HEK293 (cell line): ENCODE measurements around the gene ATP4A.

ENCODE experiments used
- CTCF ChIA-PET: fragments of 350-600 bp; formaldehyde crosslinking; extraction: SDS; loops from one replicate; lab custom pipeline; 2021; ENCODE audit warnings: antibody characterized with exemption; lab: Yijun Ruan, JAX
- POLR2A ChIA-PET: fragments of 300-600 bp; formaldehyde crosslinking; extraction: SDS; loops from one replicate; lab custom pipeline; 2020; ENCODE audit warnings: antibody characterized with exemption, inconsistent platforms; lab: Yijun Ruan, JAX
- H3K27ac ChIP-seq: fragments of 200-500 bp; sonication (Bioruptor generic); 2 replicates; pipeline ENCODE4 v1.5.1; 2014; ENCODE audit warnings: low read depth, low read length, control low read depth, inconsistent platforms; ENCODE audit errors: extremely low read depth
- H3K36me3 ChIP-seq, 2 experiments: fragments of 200-500 bp in 1 of 2; sonication (Bioruptor generic) in 1 of 2; 1 replicate in 1 of 2; 2 replicates in 1 of 2; pipeline ENCODE4 v1.5.1; 2014 to 2017; ENCODE audit warnings: inconsistent platforms in 2 of 2, low read length in 2 of 2; ENCODE audit not compliant: control insufficient read depth in 2 of 2, insufficient read depth in 1 of 2
- H3K4me1 ChIP-seq: fragments of 200-500 bp; sonication (Bioruptor generic); 2 replicates; pipeline ENCODE4 v1.5.1; 2014; ENCODE audit warnings: mild to moderate bottlenecking, low read length, inconsistent platforms; ENCODE audit not compliant: control insufficient read depth, insufficient read depth
- H3K4me3 ChIP-seq: 2 replicates; pipeline ENCODE4 v1.5.1; 2011; ENCODE audit warnings: low read depth, mild to moderate bottlenecking, control low read depth, low read length, moderate library complexity
- H3K9me3 ChIP-seq: fragments of 200-500 bp; sonication (Bioruptor generic); 2 replicates; pipeline ENCODE4 v1.5.1; 2014; ENCODE audit warnings: low read depth, low read length, inconsistent platforms; ENCODE audit not compliant: control insufficient read depth, insufficient read depth
- KLF1 ChIP-seq: fragments of 450-650 bp; formaldehyde crosslinking; IDR thresholded peaks from 2 replicates; pipeline ENCODE4 v1.5.1; 2016; ENCODE audit warnings: missing biosample characterization, missing genetic modification characterization
- MZF1 ChIP-seq: fragments of 450-650 bp; formaldehyde crosslinking; IDR thresholded peaks from 2 replicates; pipeline ENCODE4 v1.5.1; 2017; ENCODE audit warnings: missing biosample characterization, missing genetic modification characterization, borderline replicate concordance
- OSR2 ChIP-seq: fragments of 450-650 bp; formaldehyde crosslinking; IDR thresholded peaks from 2 replicates; pipeline ENCODE4 v1.5.1; 2016; ENCODE audit warnings: missing biosample characterization, missing genetic modification characterization
- SCRT2 ChIP-seq: fragments of 450-650 bp; formaldehyde crosslinking; IDR thresholded peaks from 2 replicates; pipeline ENCODE4 v1.5.1; 2016; ENCODE audit warnings: missing biosample characterization, missing genetic modification characterization
- ZNF221 ChIP-seq: fragments of 450-650 bp; formaldehyde crosslinking; IDR thresholded peaks from 2 replicates; pipeline ENCODE4 v1.5.1; 2017; ENCODE audit warnings: missing biosample characterization, missing genetic modification characterization, borderline replicate concordance
- ZNF223 ChIP-seq: fragments of 450-650 bp; formaldehyde crosslinking; IDR thresholded peaks from 2 replicates; pipeline ENCODE4 v1.5.1; 2016; ENCODE audit warnings: missing biosample characterization, missing genetic modification characterization
- ZNF274 ChIP-seq, 2 experiments: fragments of 200-500 bp in 1 of 2; fragments of 450-650 bp in 1 of 2; sonication (Bioruptor generic) in 1 of 2; formaldehyde crosslinking in 1 of 2; IDR thresholded peaks; 2 replicates each; pipeline versions ENCODE4 v1.5.1 to v1.6.1; 2014 to 2016; ENCODE audit warnings: borderline replicate concordance in 1 of 2, inconsistent platforms in 1 of 2, low read length in 1 of 2, missing biosample characterization in 1 of 2, missing genetic modification characterization in 1 of 2
- ZNF423 ChIP-seq: fragments of 450-650 bp; formaldehyde crosslinking; IDR thresholded peaks from 2 replicates; pipeline ENCODE4 v1.5.1; 2016; ENCODE audit warnings: missing biosample characterization, missing genetic modification characterization
- ZNF510 ChIP-seq: fragments of 450-650 bp; formaldehyde crosslinking; IDR thresholded peaks from 2 replicates; pipeline ENCODE4 v1.5.1; 2018; ENCODE audit warnings: mild to moderate bottlenecking, missing genetic modification characterization, missing biosample characterization; ENCODE audit not compliant: insufficient replicate concordance
- ZNF596 ChIP-seq: fragments of 450-650 bp; IDR thresholded peaks from 2 replicates; pipeline ENCODE4 v1.5.0; 2018; ENCODE audit warnings: missing biosample characterization, mild to moderate bottlenecking, missing genetic modification characterization, moderate library complexity
- ZSCAN23 ChIP-seq: fragments of 450-650 bp; formaldehyde crosslinking; IDR thresholded peaks from 2 replicates; pipeline ENCODE4 v1.5.1; 2016; ENCODE audit warnings: missing biosample characterization, missing genetic modification characterization
- TF ChIP-seq, protein P1 (sequence below): fragments of 450-650 bp; formaldehyde crosslinking; IDR thresholded peaks from 2 replicates; pipeline ENCODE4 v1.5.1; 2016; ENCODE audit warnings: missing biosample characterization, missing genetic modification characterization
- TF ChIP-seq, protein P2 (sequence below): fragments of 450-650 bp; formaldehyde crosslinking; IDR thresholded peaks from 2 replicates; pipeline ENCODE4; 2016; ENCODE audit warnings: missing biosample characterization, missing genetic modification characterization
- TF ChIP-seq, protein P3 (sequence below): fragments of 450-650 bp; formaldehyde crosslinking; IDR thresholded peaks from 2 replicates; pipeline ENCODE4 v1.5.1; 2016; ENCODE audit warnings: missing biosample characterization, missing genetic modification characterization
- TF ChIP-seq, protein P4 (sequence below): fragments of 450-650 bp; formaldehyde crosslinking; IDR thresholded peaks from 2 replicates; pipeline ENCODE4 v1.5.1; 2016; ENCODE audit warnings: missing biosample characterization, missing genetic modification characterization

The ATP4A gene

DNA sequence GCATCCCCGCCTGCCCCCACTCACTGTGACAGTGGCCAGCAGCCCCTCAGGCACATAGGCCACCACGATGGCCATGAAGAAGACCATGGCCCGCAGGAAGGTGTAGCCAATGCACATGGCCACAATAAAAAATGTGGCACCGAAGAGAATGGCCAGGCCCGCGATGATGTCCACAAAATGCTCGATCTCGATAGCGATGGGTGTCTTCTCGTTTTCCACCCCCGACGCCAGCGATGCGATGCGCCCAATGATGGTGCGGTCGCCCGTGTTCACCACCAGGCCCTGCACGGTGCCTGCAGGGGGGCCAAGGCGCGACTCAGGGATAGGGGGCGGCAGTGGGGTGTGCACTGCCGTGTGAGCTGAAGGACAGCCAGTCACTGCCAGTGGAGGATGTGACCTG, 3.7 kb downstream of the ATP4A start (continued):
- TF ChIP-seq OSR2 (tag by site-specific recombination) (no peak), ZNF510 (tag by site-specific recombination) (no peak)
- TF ChIP-seq, protein P1, sequence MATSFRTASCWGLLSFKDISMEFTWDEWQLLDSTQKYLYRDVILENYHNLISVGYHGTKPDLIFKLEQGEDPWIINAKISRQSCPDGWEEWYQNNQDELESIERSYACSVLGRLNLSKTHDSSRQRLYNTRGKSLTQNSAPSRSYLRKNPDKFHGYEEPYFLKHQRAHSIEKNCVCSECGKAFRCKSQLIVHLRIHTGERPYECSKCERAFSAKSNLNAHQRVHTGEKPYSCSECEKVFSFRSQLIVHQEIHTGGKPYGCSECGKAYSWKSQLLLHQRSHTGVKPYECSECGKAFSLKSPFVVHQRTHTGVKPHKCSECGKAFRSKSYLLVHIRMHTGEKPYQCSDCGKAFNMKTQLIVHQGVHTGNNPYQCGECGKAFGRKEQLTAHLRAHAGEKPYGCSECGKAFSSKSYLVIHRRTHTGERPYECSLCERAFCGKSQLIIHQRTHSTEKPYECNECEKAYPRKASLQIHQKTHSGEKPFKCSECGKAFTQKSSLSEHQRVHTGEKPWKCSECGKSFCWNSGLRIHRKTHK (tag by site-specific recombination): no peak
- TF ChIP-seq, protein P2, sequence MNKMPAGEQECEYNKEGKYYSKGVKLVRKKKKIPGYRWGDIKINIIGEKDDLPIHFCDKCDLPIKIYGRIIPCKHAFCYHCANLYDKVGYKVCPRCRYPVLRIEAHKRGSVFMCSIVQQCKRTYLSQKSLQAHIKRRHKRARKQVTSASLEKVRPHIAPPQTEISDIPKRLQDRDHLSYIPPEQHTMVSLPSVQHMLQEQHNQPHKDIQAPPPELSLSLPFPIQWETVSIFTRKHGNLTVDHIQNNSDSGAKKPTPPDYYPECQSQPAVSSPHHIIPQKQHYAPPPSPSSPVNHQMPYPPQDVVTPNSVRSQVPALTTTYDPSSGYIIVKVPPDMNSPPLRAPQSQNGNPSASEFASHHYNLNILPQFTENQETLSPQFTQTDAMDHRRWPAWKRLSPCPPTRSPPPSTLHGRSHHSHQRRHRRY (tag by site-specific recombination): no peak

DNA sequence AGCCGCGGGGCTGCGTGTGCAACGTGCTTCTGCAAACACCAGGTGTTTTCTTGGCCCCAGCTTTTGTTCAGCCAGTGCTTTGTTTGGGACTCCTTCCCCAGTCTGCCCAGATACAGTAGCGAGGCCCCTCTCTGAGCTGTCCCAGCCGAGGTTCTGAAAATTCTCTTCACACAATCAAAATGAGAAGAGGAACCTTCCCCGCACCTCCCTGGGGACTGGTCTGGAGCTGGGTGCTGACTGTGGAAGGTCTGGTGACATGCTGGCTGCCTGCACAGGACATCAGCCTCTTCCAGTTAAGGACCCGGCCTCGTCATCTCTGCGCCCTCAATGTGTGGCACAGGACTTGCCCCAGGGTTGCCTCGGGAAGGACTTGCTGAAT, 4.2 kb downstream of the ATP4A start:
- Histone ChIP-seq H3K27ac (no peak overlapping the region), H3K4me1 (peaks cover 10% of the 10 kb centered on the region), H3K9me3 (no peaks in the 10 kb centered on the region; the same call in 1 of the 2 replicates), H3K36me3 (no peaks in the 10 kb centered on the region), H3K4me3 (no peak overlapping the region)
- ChIA-PET CTCF (interaction anchor here (0.6 to 4.7 kb wide), 5 partner anchors 11 to 264 kb away, joined by 3 to 53 read pairs (median 4); no protein-coding TSS in a partner anchor), POLR2A (interaction anchor here (1.2 kb wide), 1 partner anchor 89 kb away, joined by 4 read pairs; the partner anchor contains the start of gene COX6B1)
- TF ChIP-seq ZNF596 (tag by site-specific recombination) (no peak), KLF1 (tag by site-specific recombination) (no peak), ZNF510 (tag by site-specific recombination) (no peak)
- TF ChIP-seq, protein P3, sequence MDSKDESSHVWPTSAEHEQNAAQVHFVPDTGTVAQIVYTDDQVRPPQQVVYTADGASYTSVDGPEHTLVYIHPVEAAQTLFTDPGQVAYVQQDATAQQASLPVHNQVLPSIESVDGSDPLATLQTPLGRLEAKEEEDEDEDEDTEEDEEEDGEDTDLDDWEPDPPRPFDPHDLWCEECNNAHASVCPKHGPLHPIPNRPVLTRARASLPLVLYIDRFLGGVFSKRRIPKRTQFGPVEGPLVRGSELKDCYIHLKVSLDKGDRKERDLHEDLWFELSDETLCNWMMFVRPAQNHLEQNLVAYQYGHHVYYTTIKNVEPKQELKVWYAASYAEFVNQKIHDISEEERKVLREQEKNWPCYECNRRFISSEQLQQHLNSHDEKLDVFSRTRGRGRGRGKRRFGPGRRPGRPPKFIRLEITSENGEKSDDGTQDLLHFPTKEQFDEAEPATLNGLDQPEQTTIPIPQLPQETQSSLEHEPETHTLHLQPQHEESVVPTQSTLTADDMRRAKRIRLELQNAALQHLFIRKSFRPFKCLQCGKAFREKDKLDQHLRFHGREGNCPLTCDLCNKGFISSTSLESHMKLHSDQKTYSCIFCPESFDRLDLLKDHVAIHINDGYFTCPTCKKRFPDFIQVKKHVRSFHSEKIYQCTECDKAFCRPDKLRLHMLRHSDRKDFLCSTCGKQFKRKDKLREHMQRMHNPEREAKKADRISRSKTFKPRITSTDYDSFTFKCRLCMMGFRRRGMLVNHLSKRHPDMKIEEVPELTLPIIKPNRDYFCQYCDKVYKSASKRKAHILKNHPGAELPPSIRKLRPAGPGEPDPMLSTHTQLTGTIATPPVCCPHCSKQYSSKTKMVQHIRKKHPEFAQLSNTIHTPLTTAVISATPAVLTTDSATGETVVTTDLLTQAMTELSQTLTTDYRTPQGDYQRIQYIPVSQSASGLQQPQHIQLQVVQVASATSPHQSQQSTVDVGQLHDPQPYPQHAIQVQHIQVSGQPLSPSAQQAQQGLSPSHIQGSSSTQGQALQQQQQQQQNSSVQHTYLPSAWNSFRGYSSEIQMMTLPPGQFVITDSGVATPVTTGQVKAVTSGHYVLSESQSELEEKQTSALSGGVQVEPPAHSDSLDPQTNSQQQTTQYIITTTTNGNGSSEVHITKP (tag by site-specific recombination): no peak
- TF ChIP-seq, protein P4, sequence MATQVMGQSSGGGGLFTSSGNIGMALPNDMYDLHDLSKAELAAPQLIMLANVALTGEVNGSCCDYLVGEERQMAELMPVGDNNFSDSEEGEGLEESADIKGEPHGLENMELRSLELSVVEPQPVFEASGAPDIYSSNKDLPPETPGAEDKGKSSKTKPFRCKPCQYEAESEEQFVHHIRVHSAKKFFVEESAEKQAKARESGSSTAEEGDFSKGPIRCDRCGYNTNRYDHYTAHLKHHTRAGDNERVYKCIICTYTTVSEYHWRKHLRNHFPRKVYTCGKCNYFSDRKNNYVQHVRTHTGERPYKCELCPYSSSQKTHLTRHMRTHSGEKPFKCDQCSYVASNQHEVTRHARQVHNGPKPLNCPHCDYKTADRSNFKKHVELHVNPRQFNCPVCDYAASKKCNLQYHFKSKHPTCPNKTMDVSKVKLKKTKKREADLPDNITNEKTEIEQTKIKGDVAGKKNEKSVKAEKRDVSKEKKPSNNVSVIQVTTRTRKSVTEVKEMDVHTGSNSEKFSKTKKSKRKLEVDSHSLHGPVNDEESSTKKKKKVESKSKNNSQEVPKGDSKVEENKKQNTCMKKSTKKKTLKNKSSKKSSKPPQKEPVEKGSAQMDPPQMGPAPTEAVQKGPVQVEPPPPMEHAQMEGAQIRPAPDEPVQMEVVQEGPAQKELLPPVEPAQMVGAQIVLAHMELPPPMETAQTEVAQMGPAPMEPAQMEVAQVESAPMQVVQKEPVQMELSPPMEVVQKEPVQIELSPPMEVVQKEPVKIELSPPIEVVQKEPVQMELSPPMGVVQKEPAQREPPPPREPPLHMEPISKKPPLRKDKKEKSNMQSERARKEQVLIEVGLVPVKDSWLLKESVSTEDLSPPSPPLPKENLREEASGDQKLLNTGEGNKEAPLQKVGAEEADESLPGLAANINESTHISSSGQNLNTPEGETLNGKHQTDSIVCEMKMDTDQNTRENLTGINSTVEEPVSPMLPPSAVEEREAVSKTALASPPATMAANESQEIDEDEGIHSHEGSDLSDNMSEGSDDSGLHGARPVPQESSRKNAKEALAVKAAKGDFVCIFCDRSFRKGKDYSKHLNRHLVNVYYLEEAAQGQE (tag by site-specific recombination): peak; percentile 90

DNA sequence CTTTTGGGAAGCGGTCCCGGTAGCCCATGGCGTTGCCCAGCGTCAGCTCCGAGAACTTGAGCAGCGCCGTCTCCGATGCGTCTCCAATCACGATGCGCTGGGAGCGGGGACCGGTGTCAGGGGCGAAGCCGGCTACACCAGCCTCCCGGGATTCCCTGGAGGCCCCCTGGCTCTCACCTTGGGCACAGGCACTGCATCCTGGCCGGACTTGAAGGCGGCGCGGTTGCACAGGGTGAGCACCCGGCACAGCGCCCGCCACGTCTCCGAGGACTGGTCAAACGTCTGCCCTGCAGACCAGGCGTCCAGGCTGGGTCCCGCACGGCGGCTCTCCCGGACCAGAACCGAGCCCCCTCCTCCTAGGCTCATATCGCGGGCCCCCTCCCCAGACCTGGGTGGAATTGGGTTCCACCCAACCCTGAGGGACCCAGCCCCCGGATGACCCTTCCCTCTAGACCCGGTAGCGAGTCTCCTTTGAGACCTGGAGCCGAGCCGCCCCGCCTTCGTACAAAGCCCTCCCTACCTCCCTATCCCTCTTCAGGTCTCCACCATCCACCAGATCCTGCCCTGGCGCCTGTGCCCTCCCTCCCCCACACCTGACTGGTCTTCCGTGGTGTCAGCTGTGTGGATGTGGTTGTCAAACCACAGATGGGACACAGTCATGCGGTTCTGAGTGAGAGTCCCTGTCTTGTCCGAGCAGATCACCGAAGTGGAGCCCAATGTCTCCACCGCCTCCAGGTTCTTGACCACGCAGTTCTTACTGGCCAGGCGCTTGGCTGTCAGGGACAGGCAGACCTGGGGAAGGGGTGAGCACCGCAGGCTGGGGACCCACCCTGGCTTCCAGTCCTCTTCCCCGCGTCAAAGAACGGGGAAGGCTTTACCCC, 4.8 kb downstream of the ATP4A start:
- ChIA-PET CTCF (interaction anchor here (0.6 to 4.7 kb wide), 10 partner anchors 11 to 264 kb away, joined by 3 to 53 read pairs (median 4); partner anchors contain the start of gene COX6B1), POLR2A (interaction anchor here (0.5 to 2.1 kb wide), 14 partner anchors 10 to 187 kb away, joined by 3 to 12 read pairs (median 4); partner anchors contain the start of genes COX6B1, HAUS5, PSENEN and RBM42)
- Histone ChIP-seq H3K27ac (no peak overlapping the region), H3K4me1 (peaks cover 10% of the 10 kb centered on the region), H3K9me3 (no peaks in the 10 kb centered on the region; the same call in 1 of the 2 replicates), H3K4me3 (no peak overlapping the region), H3K36me3 (no peaks in the 10 kb centered on the region)
- TF ChIP-seq ZNF596 (tag by site-specific recombination) (0 out of 2 replicates have a peak, but pooled peaks have one; percentile 52), MZF1 (tag by site-specific recombination) (no peak), ZNF221 (tag by site-specific recombination) (no peak), ZNF423 (0 out of 2 replicates have a peak, but pooled peaks have one; percentile 39), SCRT2 (0 out of 2 replicates have a peak, but pooled peaks have one; percentile 33), ZNF223 (tag by site-specific recombination) (peak; percentile 54; the same call in 1 of the 2 replicates), ZNF274 (IDR thresholded peaks at IDR 0.05; ENCODE audit: low read length) (no peak), ZNF274 (tag by site-specific recombination; IDR thresholded peaks at IDR 0.05; ENCODE audit: borderline replicate concordance) (peak; percentile 46; the same call in 1 of the 2 replicates), ZSCAN23 (tag by site-specific recombination) (0 out of 2 replicates have a peak, but pooled peaks have one; percentile 29)
